KBM-7 (cell line): ENCODE measurements around the gene NRG3.

Experiments
- DNase-seq: peaks from one replicate; pipeline ENCODE4 v3.0.0-alpha.2; 2015
- in situ Hi-C: fragments of 300-500 bp; cut with MboI; formaldehyde crosslinking; loops from 2 replicates; pipeline ENCODE4 v1.14.3; 2020; ENCODE audit warnings: low sequenced_read_pairs, low pct_unique_long_range_greater_than_20kb, mixed read lengths

NRG3 gene

DNA sequence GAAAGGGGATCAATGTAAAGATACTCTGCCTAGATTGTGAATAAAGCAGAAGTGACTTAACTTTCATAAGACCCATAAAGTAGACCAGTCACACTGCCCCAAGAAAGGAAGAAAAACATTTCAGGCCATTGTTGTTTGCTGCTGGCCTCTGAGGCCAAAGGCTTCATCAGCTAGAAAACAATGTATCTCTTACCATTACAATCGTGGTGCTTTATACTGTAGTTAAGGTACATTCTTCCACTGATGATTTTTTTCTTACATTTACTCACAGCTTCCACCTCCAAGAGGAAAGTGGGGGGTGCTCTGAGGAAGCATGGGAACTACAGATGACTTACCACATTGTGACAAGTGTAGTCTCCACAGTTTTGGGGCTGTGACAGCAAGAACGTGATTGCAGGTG, 68.6 kb downstream of the NRG3 start:
- in situ Hi-C loops: no loop called here
- DNase-seq: no peak

DNA sequence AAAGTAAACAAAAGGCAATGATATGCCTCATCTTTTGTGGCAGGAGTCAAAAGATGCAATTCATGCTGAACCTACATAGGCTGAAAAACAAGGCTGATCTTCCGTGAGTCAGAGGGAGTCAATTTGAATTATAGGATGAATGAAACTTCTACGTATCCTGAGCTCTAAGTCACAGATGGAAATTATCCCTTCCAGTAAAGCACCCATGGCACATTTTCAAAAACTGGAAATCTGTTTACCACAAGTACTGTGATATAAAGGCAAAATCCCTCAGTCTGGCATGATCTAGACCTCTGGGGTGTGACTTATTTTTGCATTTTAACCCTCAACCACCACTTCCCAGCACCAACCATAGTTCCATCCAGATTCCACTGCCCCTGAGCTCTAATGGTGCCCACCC, 69.6 kb downstream of the NRG3 start:
- no peak for DNase-seq
- in situ Hi-C loops: no loop called here

DNA sequence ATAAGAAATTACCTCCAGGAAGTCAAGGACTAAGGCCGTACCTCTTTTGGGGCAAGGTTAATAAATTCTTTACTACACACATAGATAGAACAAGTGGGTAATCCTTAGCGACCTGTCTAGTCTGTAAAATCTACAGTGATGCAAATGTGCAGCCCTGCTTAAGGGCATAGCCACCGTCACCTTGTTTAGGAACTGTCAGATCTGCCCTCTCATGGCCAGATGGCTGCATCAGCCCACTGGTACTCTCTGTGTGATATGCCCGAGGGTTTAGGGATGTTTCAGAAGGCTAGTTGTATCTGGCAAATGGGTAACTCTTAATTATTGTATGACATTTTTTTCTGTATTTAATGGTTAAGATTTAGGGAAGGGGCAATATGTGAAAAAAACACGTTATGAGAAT, 74.3 kb downstream of the NRG3 start:
- DNase-seq: no peak
- in situ Hi-C loops: no loop called here

DNA sequence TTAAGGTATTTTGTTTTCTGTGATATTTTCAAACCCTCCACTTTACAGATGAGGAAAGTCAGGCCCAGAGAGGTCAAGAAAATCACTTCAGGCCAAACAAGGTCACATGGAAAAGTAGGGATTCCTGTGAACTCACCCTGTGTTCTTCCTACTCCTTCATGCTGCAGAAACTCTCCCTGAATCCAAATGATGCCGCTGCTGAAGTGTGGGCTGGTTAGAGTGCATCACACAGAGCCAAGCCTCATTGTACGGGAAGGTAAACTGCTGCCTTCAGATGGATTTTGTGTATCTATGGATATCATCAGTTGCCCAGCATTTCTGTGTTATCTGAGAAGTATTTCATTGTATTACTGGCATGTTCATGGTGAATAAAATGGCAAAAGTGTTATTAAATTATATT, 75.4 kb downstream of the NRG3 start:
- no peak for DNase-seq
- in situ Hi-C loops: no loop called here

DNA sequence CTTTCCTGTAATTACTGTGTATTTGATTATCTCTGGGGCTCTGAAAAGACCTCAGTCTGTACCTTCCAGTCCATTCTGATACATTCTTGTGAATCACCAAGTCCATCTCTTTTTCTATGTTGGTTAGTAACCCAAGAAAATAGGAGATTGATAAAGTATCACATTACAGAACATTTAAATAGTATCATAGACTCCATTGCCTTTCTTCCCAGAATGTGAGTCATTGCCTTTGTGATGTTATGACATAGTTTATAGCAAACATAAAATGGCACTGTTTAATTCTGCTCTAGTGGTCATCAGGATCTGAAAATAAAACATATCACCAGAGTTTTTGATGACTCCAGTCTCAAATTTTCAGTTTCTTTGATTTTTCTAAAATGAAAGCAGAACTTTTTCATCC, 78.4 kb downstream of the NRG3 start:
- DNase-seq: no peak
- in situ Hi-C loops: no loop called here

DNA sequence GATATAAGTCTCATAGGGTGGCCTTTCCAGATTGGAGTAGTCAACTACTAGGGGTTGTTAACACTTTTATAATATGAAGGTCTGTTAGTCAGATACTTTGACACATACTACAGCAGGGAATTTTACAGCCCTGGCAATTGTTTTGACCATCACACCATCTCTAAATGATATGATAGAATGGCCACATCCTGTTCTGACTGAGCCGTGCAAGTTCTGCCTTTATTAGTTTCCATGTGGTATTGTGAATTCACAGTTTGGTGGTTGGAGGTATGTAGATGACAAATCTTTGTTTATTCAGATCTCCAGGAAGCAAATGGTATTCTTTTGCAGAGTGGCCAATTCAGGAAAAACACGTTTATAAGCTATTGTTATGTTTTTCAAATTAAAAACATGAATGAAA, 83.0 kb downstream of the NRG3 start:
- DNase-seq: no peak
- in situ Hi-C loops: no loop called here

DNA sequence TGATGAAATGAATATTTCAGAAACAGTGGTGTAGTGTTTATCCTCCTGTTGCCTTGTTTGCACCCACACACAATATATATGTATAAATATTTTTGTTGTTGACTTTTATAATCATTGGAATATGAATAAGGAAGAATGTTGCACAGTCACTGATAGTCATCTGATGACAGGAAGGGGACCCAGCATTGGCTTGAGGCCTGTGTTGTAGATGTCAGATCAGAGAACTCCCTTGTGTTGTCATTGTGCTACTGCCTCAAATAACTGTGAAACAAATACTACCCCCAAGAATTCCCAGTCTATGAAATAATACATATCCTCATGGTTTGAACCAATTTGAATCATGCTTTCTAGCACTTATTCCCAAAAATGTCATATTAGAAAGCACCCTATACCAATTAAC, 84.0 kb downstream of the NRG3 start:
- no peak for DNase-seq
- in situ Hi-C loops: no loop called here

DNA sequence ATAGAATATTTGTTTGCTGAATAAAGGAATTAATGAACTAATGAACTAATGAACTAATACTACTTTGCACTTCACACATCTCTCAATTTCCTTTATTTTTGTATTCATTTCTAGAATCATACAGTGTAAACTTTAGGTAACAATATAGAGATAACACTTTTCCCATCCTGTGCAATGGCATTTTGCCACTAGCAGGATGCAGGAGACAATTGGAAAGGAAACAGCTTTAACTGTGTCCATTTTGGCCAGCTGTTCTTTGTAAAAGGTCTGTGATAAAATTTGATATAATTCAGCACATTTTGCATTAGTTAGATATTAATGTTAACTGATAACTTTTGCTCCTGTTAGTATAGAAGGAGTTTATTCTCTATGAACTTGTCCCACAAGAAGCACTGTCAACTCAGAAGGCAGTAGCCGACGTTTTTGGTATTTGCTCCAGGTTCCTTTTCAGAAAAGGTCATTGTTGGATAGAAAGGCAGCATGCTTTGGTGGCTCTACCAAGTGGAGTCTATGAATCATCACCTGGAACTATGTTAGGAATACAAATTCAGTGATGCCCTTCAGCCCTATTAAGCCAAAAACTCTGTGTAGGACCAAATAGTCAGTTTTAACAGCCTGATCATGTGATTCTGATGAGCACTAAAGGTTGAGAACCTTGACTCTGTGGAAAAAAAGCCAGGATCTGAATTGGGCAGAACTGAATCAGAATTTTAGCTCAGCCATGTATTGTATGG, 86.6 kb downstream of the NRG3 start:
- DNase-seq: no peak

DNA sequence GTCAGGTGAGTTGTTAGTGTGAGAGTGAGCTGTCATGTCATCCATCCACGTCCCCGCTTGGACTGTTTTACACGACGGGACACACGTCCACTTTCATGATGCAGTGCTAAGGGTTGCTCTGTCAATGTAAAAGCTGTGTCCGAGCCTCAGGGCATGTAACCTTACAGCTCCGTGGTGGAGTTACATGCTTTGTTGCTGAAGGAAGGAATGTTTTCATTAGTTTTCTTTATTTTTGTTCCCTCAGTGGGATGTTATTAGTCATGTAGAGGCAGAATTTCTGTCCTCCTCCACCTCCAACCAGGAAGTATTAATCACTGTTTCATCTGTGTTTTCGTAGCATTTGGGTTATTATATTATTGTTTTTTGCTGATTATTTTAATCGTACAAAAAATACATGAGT, 88.6 kb downstream of the NRG3 start:
- DNase-seq: no peak
- in situ Hi-C loops: no loop called here

More for the DNA sequence above, 86.6 kb downstream of the NRG3 start:
- in situ Hi-C loops: no loop called here

DNA sequence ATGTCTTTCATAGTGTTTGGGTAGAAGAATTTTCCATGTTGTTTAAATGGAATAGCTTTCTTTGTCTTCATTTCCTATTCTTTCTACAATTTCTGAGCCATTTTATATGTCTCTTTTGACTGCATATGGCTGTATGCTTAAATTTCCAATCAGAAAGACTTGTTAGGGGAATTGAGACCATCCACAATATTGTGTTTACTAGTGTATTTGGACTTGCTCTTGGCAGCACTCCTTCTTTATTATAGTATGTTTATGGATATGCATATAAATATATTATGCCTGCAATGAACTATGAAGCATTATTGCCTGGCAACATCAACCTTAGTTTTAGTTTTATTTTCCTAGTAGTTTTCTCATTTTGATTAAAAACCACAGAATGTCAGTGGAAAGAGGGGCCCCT, 92.7 kb downstream of the NRG3 start:
- in situ Hi-C loops: no loop called here
- no peak for DNase-seq

DNA sequence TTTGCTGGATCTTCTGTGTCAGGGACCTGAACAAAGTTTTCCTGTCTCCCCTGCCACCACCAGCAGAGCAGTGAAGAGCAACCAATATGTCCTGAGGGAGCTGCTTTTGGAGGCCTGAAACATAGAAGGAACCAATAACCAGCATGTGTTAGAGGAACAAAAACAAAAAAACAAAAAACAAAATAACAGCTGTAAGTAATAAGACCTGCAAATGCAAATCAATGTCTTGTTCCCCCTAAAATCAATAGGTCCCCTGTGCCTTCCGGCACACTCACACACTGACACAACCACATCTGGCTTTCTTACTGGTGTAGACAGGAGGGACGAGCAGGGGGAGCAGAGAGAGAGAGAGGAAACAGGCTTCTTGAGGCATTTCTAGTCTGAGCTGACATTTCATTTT, 94.1 kb downstream of the NRG3 start:
- in situ Hi-C loops: no loop called here
- DNase-seq: no peak

DNA sequence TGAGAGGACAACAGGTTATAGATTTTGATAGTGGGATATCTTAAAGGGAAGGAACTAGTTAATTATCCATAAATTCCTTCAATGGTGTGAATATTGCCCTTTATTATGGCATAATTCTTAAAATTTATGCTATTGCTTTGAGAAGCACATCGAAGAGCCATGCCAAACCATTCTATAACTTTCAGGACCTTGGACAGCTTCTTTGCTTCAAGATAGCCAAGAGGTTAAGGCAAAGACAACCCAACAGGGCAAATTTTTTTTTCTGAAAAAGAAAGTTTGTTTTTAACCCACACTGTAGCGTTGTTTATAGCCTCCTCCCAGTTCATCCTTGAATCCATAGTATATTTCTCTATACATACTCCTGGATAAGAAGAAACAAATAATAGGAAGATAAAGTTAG, 103.2 kb downstream of the NRG3 start:
- DNase-seq: peak; percentile 23
- in situ Hi-C loops: no loop called here

DNA sequence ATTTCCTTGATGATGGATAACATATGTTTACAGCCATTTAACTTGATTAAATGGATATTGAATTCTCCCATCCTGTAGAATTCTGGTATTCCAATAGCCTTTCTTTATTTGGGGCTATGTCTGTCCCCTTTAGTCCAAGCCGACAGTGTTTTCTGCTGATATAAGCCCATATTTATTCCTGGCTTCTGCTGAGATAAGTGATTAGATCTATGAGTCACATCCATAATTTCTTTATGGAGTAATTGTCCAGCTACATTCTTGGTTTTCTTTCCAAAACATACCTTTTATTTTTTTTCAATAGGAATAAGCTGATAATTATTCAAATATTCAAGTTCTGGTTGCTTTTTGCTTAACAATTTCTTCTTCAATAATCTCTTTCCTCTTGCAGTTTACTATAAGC, 106.7 kb downstream of the NRG3 start:
- no peak for DNase-seq
- in situ Hi-C loops: no loop called here

DNA sequence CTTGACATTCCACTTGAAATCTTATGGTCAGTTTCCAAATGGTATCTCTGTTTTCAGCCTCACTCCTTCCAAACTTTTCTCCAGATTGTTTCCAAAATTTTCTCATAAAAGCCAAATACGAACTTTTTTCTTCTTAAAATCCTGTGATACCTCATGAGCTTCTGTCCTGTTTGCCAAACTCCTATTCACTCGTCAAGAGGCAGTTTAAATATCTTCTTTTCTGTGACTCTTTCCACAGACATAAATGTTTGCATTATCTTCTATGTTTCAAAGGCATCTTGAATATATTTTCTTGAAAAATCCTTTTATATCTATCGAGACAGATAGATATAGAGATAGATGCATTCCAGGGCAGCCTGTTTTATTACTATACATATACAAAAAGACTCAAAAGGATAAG, 109.4 kb downstream of the NRG3 start:
- no peak for DNase-seq
- in situ Hi-C loops: no loop called here

DNA sequence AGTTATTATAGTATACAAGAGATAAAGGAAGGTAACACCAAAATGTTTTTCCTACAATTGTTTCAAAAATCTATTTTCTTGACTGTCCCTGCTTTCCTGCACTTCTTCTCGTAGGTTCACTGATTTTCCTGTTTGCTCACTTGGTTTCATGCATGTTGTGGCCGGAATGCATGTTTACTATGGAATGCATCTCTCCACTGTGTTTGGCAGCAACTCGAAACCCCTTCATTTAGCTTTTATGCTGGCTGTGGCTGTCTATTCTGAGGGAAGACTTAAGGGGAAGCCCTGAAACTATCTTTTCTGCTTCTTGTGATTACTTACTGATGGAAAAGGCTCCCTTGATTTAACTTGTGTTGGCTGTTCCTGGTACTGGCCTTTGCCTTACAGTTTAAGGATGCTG, 120.3 kb downstream of the NRG3 start:
- in situ Hi-C loops: no loop called here
- DNase-seq: no peak

DNA sequence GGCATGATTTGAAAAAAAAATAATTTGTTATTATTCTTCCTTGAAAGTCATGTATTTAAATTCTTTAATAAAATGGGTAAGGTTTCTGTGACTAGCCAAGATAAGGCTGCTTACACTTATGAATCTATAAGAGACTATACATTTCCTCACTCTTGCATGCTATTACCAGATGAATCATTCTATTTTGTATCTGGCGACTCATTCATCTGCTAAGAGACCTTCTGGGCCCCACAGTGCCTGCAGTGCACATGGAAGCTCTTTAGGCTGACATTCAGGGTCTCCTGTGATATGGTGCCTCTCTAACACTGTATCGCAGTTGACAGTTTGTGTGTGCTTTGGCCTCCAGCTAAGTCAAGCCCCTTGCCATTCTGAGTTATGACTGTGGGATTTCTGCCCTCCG, 121.9 kb downstream of the NRG3 start:
- in situ Hi-C loops: no loop called here
- no peak for DNase-seq

DNA sequence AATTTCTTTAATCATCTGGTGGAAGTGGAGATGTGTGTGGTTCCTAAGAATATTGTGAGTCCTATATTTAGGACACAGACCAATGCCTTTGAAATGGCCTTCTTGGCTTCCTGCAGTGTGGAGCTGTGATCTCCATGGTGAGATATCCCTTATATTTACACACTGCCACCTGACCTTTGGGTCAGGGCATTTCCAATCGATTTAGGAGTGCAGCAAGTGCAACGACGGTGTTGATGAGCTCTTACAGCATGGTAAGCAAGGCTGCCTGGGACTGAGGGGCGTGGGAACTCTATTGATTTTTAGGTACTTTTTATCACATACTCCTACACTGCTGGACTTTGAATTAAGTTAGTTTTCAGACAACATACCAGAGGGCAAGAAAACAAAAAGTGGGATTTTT, 146.0 kb downstream of the NRG3 start:
- in situ Hi-C loops: no loop called here
- DNase-seq: no peak

DNA sequence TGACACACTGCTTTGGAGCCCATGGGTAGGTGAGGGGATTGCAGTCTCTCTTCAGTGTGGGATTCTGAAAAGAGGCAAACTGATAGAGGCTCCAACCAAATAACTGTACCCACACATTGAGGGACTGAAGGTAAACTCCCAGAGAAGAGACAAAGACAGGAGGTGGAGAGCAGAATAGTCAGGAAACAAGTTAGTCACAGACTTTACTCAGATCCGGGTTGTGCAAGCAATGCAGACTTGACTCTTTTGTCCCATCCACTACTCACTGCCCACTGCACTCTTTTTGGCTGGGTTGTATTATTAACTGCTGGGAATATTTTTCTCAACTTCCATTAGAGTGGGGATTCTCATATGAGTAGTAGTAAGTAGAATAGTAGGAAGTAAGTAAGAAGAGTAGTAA, 152.7 kb downstream of the NRG3 start:
- in situ Hi-C loops: no loop called here
- no peak for DNase-seq

DNA sequence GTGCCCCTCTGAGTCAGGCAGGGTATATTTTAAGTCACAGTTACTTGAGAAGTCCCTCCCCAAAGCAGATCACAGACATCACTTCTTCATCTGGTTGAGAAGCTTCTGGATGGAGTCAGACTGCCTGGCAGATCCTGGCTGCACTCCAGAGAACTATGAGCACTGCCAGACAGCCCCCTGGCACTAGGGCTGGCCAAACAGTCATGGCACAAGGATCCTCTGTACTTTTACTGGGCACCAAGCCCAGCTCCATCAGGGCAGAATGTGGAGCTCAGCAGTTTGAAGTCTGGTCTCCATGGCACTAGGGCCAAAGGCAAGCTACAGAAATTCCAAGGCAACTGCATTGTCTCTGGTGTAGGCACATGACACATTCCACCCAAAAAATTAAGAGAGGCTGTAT, 162.1 kb downstream of the NRG3 start:
- in situ Hi-C loops: no loop called here
- DNase-seq: no peak

DNA sequence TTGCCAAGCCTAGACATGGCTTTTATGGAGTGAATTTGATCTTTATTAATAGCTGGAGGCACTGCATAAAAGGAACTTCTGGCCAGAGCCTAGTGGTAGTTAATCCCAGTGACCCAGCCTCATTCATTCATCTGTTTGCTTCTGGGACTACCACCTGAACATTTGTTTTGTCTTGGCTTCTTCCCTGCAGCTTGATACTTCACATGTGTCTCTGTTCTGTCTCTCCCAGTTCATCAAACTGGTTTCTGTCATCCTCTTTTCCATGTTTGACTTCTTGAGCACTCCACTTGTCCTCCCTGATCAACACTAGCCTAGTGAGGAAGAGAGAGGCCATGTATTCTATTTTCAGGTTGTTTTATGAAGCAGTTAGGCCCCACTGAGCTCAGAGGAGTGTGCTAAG, 163.6 kb downstream of the NRG3 start:
- no peak for DNase-seq
- in situ Hi-C loops: no loop called here

DNA sequence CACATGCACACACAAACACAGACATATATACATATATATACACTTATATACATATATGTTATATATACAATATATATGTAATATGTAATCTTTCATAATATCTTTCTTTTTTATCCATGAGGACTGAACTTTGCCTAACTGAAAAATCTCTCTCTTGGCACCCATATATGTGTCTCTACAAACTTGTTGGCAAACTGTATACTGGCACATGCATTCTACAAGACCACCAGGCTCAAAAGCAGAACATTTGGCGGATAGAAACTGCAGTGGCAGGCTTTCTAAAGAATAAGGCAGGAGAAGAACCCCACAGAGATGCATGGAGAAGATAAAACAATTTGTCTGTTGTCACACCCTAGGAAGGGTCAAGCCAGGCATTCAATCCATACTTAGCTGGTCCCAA, 165.3 kb downstream of the NRG3 start:
- no peak for DNase-seq
- in situ Hi-C loops: no loop called here

DNA sequence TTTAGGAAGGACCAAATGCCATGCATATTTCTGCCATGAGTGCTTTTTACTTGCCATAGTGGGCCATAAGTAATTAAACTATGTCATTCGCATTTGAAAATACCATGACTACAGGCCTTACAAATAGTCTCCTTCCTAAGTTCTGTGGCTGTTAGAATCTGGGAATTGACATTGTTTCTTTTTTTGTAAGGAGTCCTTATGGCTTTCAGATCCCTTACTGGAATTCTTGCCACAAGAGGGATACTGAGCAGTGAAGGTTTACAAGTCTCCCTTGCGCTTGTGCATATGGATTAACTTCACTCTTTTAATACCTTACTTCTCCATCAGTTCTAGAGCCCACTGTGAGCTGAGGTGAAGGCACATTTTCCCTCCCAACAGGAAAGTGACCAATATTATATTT, 166.0 kb downstream of the NRG3 start:
- no peak for DNase-seq
- in situ Hi-C loops: no loop called here
